HEK293 (cell line): Measurements from ENCODE around the gene FAM83E.

ENCODE experiments used
- CTCF ChIA-PET: fragments of 350-600 bp; formaldehyde crosslinking; extraction: SDS; loops from one replicate; lab custom pipeline; 2021; ENCODE audit warnings: antibody characterized with exemption; lab: Yijun Ruan, JAX
- POLR2A ChIA-PET: fragments of 300-600 bp; formaldehyde crosslinking; extraction: SDS; loops from one replicate; lab custom pipeline; 2020; ENCODE audit warnings: antibody characterized with exemption, inconsistent platforms; lab: Yijun Ruan, JAX
- H3K27ac ChIP-seq: fragments of 200-500 bp; sonication (Bioruptor generic); 2 replicates; pipeline ENCODE4 v1.5.1; 2014; ENCODE audit warnings: low read depth, low read length, control low read depth, inconsistent platforms; ENCODE audit errors: extremely low read depth
- H3K36me3 ChIP-seq, 2 experiments: fragments of 200-500 bp in 1 of 2; sonication (Bioruptor generic) in 1 of 2; 1 replicate in 1 of 2; 2 replicates in 1 of 2; pipeline ENCODE4 v1.5.1; 2014 to 2017; ENCODE audit warnings: inconsistent platforms in 2 of 2, low read length in 2 of 2; ENCODE audit not compliant: control insufficient read depth in 2 of 2, insufficient read depth in 1 of 2
- H3K4me1 ChIP-seq: fragments of 200-500 bp; sonication (Bioruptor generic); 2 replicates; pipeline ENCODE4 v1.5.1; 2014; ENCODE audit warnings: mild to moderate bottlenecking, low read length, inconsistent platforms; ENCODE audit not compliant: control insufficient read depth, insufficient read depth
- H3K4me3 ChIP-seq: 2 replicates; pipeline ENCODE4 v1.5.1; 2011; ENCODE audit warnings: low read depth, mild to moderate bottlenecking, control low read depth, low read length, moderate library complexity
- H3K9me3 ChIP-seq: fragments of 200-500 bp; sonication (Bioruptor generic); 2 replicates; pipeline ENCODE4 v1.5.1; 2014; ENCODE audit warnings: low read depth, low read length, inconsistent platforms; ENCODE audit not compliant: control insufficient read depth, insufficient read depth
- BCL11A ChIP-seq: fragments of 450-650 bp; formaldehyde crosslinking; IDR thresholded peaks from 2 replicates; pipeline ENCODE4 v1.5.1; 2016; ENCODE audit warnings: low read depth, missing biosample characterization, missing genetic modification characterization
- BCL11B ChIP-seq: fragments of 450-650 bp; formaldehyde crosslinking; IDR thresholded peaks from 2 replicates; pipeline ENCODE4 v1.5.1; 2016; ENCODE audit warnings: low read depth, missing biosample characterization, missing genetic modification characterization
- EGR2 ChIP-seq: fragments of 450-650 bp; formaldehyde crosslinking; IDR thresholded peaks from 2 replicates; pipeline ENCODE4 v1.5.1; 2016; ENCODE audit warnings: low read depth, missing biosample characterization, missing genetic modification characterization
- GLIS1 ChIP-seq: fragments of 450-650 bp; formaldehyde crosslinking; IDR thresholded peaks from 2 replicates; pipeline ENCODE4 v1.5.1; 2016; ENCODE audit warnings: missing biosample characterization, missing genetic modification characterization
- SALL2 ChIP-seq: fragments of 450-650 bp; formaldehyde crosslinking; IDR thresholded peaks from 2 replicates; pipeline ENCODE4 v1.5.0; 2017; ENCODE audit warnings: missing biosample characterization, mild to moderate bottlenecking, missing genetic modification characterization, borderline replicate concordance
- ZBTB20 ChIP-seq: fragments of 450-650 bp; formaldehyde crosslinking; IDR thresholded peaks from 2 replicates; pipeline ENCODE4 v1.5.1; 2016; ENCODE audit warnings: missing biosample characterization, missing genetic modification characterization
- ZBTB7A ChIP-seq: fragments of 450-650 bp; formaldehyde crosslinking; IDR thresholded peaks from 2 replicates; pipeline ENCODE4 v1.5.1; 2016; ENCODE audit warnings: low read depth, missing biosample characterization, missing genetic modification characterization
- ZBTB8A ChIP-seq: fragments of 450-650 bp; formaldehyde crosslinking; IDR thresholded peaks from 2 replicates; pipeline ENCODE4 v1.5.1; 2016; ENCODE audit warnings: missing biosample characterization, missing genetic modification characterization
- ZEB2 ChIP-seq: fragments of 450-650 bp; formaldehyde crosslinking; IDR thresholded peaks from 2 replicates; pipeline ENCODE4 v1.5.1; 2016; ENCODE audit warnings: missing biosample characterization, missing genetic modification characterization
- ZNF146 ChIP-seq: fragments of 450-650 bp; formaldehyde crosslinking; IDR thresholded peaks from 2 replicates; pipeline ENCODE4 v1.5.1; 2016; ENCODE audit warnings: missing biosample characterization, missing genetic modification characterization
- ZNF157 ChIP-seq: fragments of 450-650 bp; formaldehyde crosslinking; IDR thresholded peaks from 2 replicates; pipeline ENCODE4 v1.5.1; 2016; ENCODE audit warnings: missing biosample characterization, missing genetic modification characterization
- ZNF184 ChIP-seq: fragments of 450-650 bp; IDR thresholded peaks from 2 replicates; pipeline ENCODE4 v1.5.1; 2018; ENCODE audit warnings: missing biosample characterization, mild to moderate bottlenecking, missing genetic modification characterization
- ZNF221 ChIP-seq: fragments of 450-650 bp; formaldehyde crosslinking; IDR thresholded peaks from 2 replicates; pipeline ENCODE4 v1.5.1; 2017; ENCODE audit warnings: missing biosample characterization, missing genetic modification characterization, borderline replicate concordance
- ZNF324 ChIP-seq: fragments of 450-650 bp; formaldehyde crosslinking; IDR thresholded peaks from 2 replicates; pipeline ENCODE4 v1.5.1; 2016; ENCODE audit warnings: missing biosample characterization, missing genetic modification characterization
- ZNF394 ChIP-seq: fragments of 450-650 bp; formaldehyde crosslinking; IDR thresholded peaks from 2 replicates; pipeline ENCODE4 v1.5.1; 2016; ENCODE audit warnings: missing biosample characterization, missing genetic modification characterization, mild to moderate bottlenecking, moderate library complexity, borderline replicate concordance
- ZNF501 ChIP-seq: fragments of 450-650 bp; formaldehyde crosslinking; IDR thresholded peaks from 2 replicates; pipeline ENCODE4 v1.5.1; 2016; ENCODE audit warnings: missing biosample characterization, missing genetic modification characterization
- ZNF514 ChIP-seq: fragments of 450-650 bp; formaldehyde crosslinking; IDR thresholded peaks from 2 replicates; pipeline ENCODE4 v1.5.1; 2016; ENCODE audit warnings: missing biosample characterization, missing genetic modification characterization
- ZNF610 ChIP-seq: fragments of 450-650 bp; formaldehyde crosslinking; IDR thresholded peaks from 2 replicates; pipeline ENCODE4 v1.5.1; 2016; ENCODE audit warnings: missing biosample characterization, missing genetic modification characterization, borderline replicate concordance
- ZNF629 ChIP-seq: fragments of 450-650 bp; formaldehyde crosslinking; IDR thresholded peaks from 2 replicates; pipeline ENCODE4 v1.5.1; 2017; ENCODE audit warnings: missing biosample characterization, missing genetic modification characterization
- ZSCAN30 ChIP-seq: fragments of 450-650 bp; IDR thresholded peaks from 2 replicates; pipeline ENCODE4 v1.5.1; 2018; ENCODE audit warnings: missing biosample characterization, mild to moderate bottlenecking, missing genetic modification characterization, moderate library complexity
- TF ChIP-seq, protein P1 (sequence below): fragments of 450-650 bp; formaldehyde crosslinking; IDR thresholded peaks from 2 replicates; pipeline ENCODE4 v1.5.1; 2016; ENCODE audit warnings: missing biosample characterization, missing genetic modification characterization
- TF ChIP-seq, protein P2 (sequence below): fragments of 450-650 bp; formaldehyde crosslinking; IDR thresholded peaks from 2 replicates; pipeline ENCODE4 v1.5.1; 2016; ENCODE audit warnings: missing biosample characterization, missing genetic modification characterization
- TF ChIP-seq, protein P3 (sequence below): fragments of 450-650 bp; formaldehyde crosslinking; IDR thresholded peaks from 2 replicates; pipeline ENCODE4 v1.5.1; 2016; ENCODE audit warnings: missing biosample characterization, missing genetic modification characterization
- TF ChIP-seq, protein P4 (sequence below): fragments of 450-650 bp; formaldehyde crosslinking; IDR thresholded peaks from 2 replicates; pipeline ENCODE4 v1.5.1; 2017; ENCODE audit warnings: missing biosample characterization, missing genetic modification characterization

Gene FAM83E

DNA sequence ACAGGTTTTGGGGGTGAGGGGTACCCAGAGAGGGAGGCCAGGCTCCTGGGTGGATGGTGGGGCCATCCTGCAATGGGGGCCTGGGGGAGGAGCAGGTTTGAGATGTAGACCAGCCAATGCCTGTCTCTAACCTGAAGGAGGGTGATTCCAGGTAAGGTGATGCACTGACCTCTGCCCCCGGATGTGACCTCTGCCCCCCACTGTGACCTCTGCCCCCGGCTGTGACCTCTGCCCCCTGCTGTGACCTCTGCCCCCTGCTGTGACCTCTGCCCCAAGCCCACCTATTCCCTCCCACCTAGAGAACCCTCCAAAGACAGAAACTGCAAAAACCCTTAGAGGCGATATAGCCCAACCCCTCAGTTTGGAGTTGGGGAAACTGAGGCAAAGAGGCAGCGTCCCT lies 18.6 kb downstream of the FAM83E start:
- no peaks in the 10 kb centered on the region for H3K4me1 ChIP-seq
- CTCF ChIA-PET: interaction anchor here (1.0 kb wide), 1 partner anchor 11 kb away, joined by 4 read pairs; no protein-coding TSS in a partner anchor
- H3K9me3 ChIP-seq: no peaks in the 10 kb centered on the region
- H3K4me3 ChIP-seq: no peak overlapping the region
- POLR2A ChIA-PET: no interaction called here
- TF ChIP-seq ZNF514 (tag by site-specific recombination) (no peak), ZNF184 (no peak), ZSCAN30 (tag by site-specific recombination) (no peak), ZNF324 (no peak), SALL2 (tag by site-specific recombination) (no peak), ZBTB7A (tag by site-specific recombination) (no peak), BCL11B (tag by site-specific recombination) (peak; percentile 97), ZNF146 (no peak), ZBTB8A (tag by site-specific recombination) (no peak), BCL11A (tag by site-specific recombination) (peak; percentile 77), ZNF221 (tag by site-specific recombination) (no peak), ZNF501 (no peak), ZBTB20 (tag by site-specific recombination) (no peak), ZNF629 (no peak), ZNF394 (tag by site-specific recombination) (no peak), GLIS1 (tag by site-specific recombination) (no peak), ZEB2 (tag by site-specific recombination) (no peak), EGR2 (no peak), ZNF157 (tag by site-specific recombination) (no peak), ZNF610 (tag by site-specific recombination) (no peak)
- TF ChIP-seq, protein P1, sequence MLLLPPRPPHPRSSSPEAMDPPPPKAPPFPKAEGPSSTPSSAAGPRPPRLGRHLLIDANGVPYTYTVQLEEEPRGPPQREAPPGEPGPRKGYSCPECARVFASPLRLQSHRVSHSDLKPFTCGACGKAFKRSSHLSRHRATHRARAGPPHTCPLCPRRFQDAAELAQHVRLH (tag by site-specific recombination): no peak
- TF ChIP-seq, protein P2, sequence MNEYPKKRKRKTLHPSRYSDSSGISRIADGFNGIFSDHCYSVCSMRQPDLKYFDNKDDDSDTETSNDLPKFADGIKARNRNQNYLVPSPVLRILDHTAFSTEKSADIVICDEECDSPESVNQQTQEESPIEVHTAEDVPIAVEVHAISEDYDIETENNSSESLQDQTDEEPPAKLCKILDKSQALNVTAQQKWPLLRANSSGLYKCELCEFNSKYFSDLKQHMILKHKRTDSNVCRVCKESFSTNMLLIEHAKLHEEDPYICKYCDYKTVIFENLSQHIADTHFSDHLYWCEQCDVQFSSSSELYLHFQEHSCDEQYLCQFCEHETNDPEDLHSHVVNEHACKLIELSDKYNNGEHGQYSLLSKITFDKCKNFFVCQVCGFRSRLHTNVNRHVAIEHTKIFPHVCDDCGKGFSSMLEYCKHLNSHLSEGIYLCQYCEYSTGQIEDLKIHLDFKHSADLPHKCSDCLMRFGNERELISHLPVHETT (tag by site-specific recombination): no peak
- TF ChIP-seq, protein P3, sequence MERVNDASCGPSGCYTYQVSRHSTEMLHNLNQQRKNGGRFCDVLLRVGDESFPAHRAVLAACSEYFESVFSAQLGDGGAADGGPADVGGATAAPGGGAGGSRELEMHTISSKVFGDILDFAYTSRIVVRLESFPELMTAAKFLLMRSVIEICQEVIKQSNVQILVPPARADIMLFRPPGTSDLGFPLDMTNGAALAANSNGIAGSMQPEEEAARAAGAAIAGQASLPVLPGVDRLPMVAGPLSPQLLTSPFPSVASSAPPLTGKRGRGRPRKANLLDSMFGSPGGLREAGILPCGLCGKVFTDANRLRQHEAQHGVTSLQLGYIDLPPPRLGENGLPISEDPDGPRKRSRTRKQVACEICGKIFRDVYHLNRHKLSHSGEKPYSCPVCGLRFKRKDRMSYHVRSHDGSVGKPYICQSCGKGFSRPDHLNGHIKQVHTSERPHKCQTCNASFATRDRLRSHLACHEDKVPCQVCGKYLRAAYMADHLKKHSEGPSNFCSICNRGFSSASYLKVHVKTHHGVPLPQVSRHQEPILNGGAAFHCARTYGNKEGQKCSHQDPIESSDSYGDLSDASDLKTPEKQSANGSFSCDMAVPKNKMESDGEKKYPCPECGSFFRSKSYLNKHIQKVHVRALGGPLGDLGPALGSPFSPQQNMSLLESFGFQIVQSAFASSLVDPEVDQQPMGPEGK: 0 out of 2 replicates have a peak, but pooled peaks have one; percentile 27
- TF ChIP-seq, protein P4, sequence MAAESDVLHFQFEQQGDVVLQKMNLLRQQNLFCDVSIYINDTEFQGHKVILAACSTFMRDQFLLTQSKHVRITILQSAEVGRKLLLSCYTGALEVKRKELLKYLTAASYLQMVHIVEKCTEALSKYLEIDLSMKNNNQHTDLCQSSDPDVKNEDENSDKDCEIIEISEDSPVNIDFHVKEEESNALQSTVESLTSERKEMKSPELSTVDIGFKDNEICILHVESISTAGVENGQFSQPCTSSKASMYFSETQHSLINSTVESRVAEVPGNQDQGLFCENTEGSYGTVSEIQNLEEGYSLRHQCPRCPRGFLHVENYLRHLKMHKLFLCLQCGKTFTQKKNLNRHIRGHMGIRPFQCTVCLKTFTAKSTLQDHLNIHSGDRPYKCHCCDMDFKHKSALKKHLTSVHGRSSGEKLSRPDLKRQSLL (tag by site-specific recombination): no peak
- H3K36me3 ChIP-seq: no peaks in the 10 kb centered on the region
- no peak overlapping the region for H3K27ac ChIP-seq
